HepG2 (cell line): ENCODE results near the gene KAT7. TPM values are rescaled to one million over a fixed set of nuclear protein-coding genes. Genes with fewer than 3 reads are reported as not detected.

Experiments used
- DMTF1 ChIP-seq: sonication (generic); formaldehyde crosslinking; IDR thresholded peaks from 2 replicates; pipeline ENCODE4 v1.4.0; 2020; ENCODE audit warnings: mild to moderate bottlenecking, missing genetic modification reagents
- FOXK2 ChIP-seq: fragments of 450-650 bp; IDR thresholded peaks from 2 replicates; pipeline ENCODE4 v1.6.1; 2016
- GLMP ChIP-seq: sonication (generic); formaldehyde crosslinking; IDR thresholded peaks from 2 replicates; pipeline ENCODE4 v1.9.0; 2021; ENCODE audit warnings: missing genetic modification reagents, mild to moderate bottlenecking, borderline replicate concordance
- HMGXB3 ChIP-seq: sonication (generic); formaldehyde crosslinking; IDR thresholded peaks from 2 replicates; pipeline ENCODE4 v1.4.0; 2020; ENCODE audit warnings: missing genetic modification reagents, borderline replicate concordance
- KMT2B ChIP-seq: IDR thresholded peaks from 2 replicates; pipeline ENCODE4 v1.6.1; 2016; ENCODE audit warnings: missing genetic modification reagents, missing compliant biosample characterization
- MAFK ChIP-seq, 2 experiments: IDR thresholded peaks in 1 of 2; conservative IDR thresholded peaks in 1 of 2; 2 replicates each; pipeline ENCODE4 v1.6.1; 2011; ENCODE audit warnings: improper control_type of control experiment in 2 of 2, low read length in 2 of 2
- MED8 ChIP-seq: sonication (generic); formaldehyde crosslinking; IDR thresholded peaks from 2 replicates; pipeline ENCODE4 v1.8.1; 2023; ENCODE audit warnings: mild to moderate bottlenecking, missing genetic modification reagents; ENCODE audit not compliant: insufficient replicate concordance
- MIXL1 ChIP-seq: IDR thresholded peaks from 2 replicates; pipeline ENCODE4 v1.6.1; 2016
- PCBP2 ChIP-seq: fragments of 200-400 bp; formaldehyde crosslinking; optimal IDR thresholded peaks from 2 replicates; pipeline ENCODE3; 2018; ENCODE audit warnings: low read length, low read depth; ENCODE audit not compliant: poor library complexity, severe bottlenecking
- SALL2 ChIP-seq: sonication (generic); formaldehyde crosslinking; IDR thresholded peaks from 2 replicates; pipeline ENCODE4 v1.8.1; 2023; ENCODE audit warnings: mild to moderate bottlenecking, missing genetic modification reagents, inconsistent platforms
- TEAD3 ChIP-seq: optimal IDR thresholded peaks from 2 replicates; pipeline ENCODE3; 2016; ENCODE audit warnings: borderline replicate concordance
- ZBED4 ChIP-seq: sonication (generic); formaldehyde crosslinking; IDR thresholded peaks from 2 replicates; pipeline ENCODE4 v1.4.0; 2020; ENCODE audit warnings: missing genetic modification reagents, borderline replicate concordance
- ZBTB10 ChIP-seq: sonication (generic); formaldehyde crosslinking; IDR thresholded peaks from 2 replicates; pipeline ENCODE4 v1.4.0; 2020; ENCODE audit warnings: missing genetic modification reagents, borderline replicate concordance
- ZFY ChIP-seq: sonication (generic); formaldehyde crosslinking; IDR thresholded peaks from 2 replicates; pipeline ENCODE4 v1.4.0; 2020; ENCODE audit warnings: missing genetic modification reagents
- ZNF317 ChIP-seq: sonication (generic); formaldehyde crosslinking; IDR thresholded peaks from 2 replicates; pipeline ENCODE4 v1.5.0; 2020; ENCODE audit warnings: mild to moderate bottlenecking, missing genetic modification reagents
- ZNF768 ChIP-seq: sonication (generic); formaldehyde crosslinking; IDR thresholded peaks from 2 replicates; pipeline ENCODE4 v1.4.0; 2020; ENCODE audit warnings: missing genetic modification reagents
- polyA plus RNA-seq, 8 experiments: library from polyadenylated mRNA; depleted of rRNA in 3 of 8; stranded (reverse) in 7 of 8; unstranded in 1 of 8; fragments of >200 nt; fragmentation: Illumina TruSeq in 4 of 8; extraction: Trizol in 4 of 8; gene quantifications; 2 replicates each; pipeline versions ENCODE4 v1.2.1 to v1.2.3, GENCODE V29; 2011 to 2016; ENCODE audit warnings: low read depth in 4 of 8, missing spikeins in 1 of 8, mixed read lengths in 1 of 8; ENCODE audit not compliant: insufficient read depth in 1 of 8
- total RNA-seq, 5 experiments: library from RNA; depleted of rRNA; stranded (reverse); fragments of >200 nt; fragmentation: Illumina TruSeq; extraction: Trizol; gene quantifications; 2 replicates each; pipeline ENCODE4 v1.2.3, GENCODE V29; 2016; ENCODE audit warnings: low read depth in 1 of 5

KAT7 gene
- total and polyA plus RNA-seq, 2 of the 13 experiments (the other 11 are each of a cell fraction or from before 2014, with no cell fraction given) = 21.2 to 39.2 TPM

GRCh38 chr17:49747632-49748031, 40.8 kb upstream of the KAT7 start (continued):
- TF ChIP-seq SALL2 (CRISPR knock-in tag) = no peak
- TF ChIP-seq ZNF768 = no peak
- no peak for TF ChIP-seq DMTF1 (CRISPR knock-in tag)
- no peak for TF ChIP-seq GLMP (CRISPR knock-in tag)
- no peak for TF ChIP-seq ZFY (CRISPR knock-in tag)
- TF ChIP-seq KMT2B (CRISPR knock-in tag) = no peak
- no peak for TF ChIP-seq ZBED4 (CRISPR knock-in tag)
- TF ChIP-seq ZBTB10 = peak; percentile 39; the same call in 1 of the 2 replicates
- 0 out of 4 replicates have a peak, but pooled peaks have one; percentile 10 to 36 for TF ChIP-seq MAFK (conservative IDR thresholded peaks at IDR 0.05 in 1 of 2, IDR thresholded peaks at IDR 0.05 in 1 of 2; ENCODE audit: low read length in 2 of 2)
- TF ChIP-seq MIXL1 (CRISPR knock-in tag) = no peak
- TF ChIP-seq FOXK2 = no peak
- TF ChIP-seq MED8 (CRISPR knock-in tag) = no peak
- TF ChIP-seq TEAD3 (CRISPR knock-in tag) = peak; percentile 95
- TF ChIP-seq HMGXB3 = no peak
- no peak for TF ChIP-seq ZNF317 (CRISPR knock-in tag)
- no peak for TF ChIP-seq PCBP2
